Measurements from ENCODE around the gene KLHL29. TPM values are rescaled to one million over a fixed set of nuclear protein-coding genes. Genes with fewer than 3 reads are reported as not detected.

Gene KLHL29
- total and polyA plus RNA-seq, 2 donors (not counting 3 experiments of a cell fraction or from before 2014, with no cell fraction given): 4.6 to 12.7 TPM

DNA sequence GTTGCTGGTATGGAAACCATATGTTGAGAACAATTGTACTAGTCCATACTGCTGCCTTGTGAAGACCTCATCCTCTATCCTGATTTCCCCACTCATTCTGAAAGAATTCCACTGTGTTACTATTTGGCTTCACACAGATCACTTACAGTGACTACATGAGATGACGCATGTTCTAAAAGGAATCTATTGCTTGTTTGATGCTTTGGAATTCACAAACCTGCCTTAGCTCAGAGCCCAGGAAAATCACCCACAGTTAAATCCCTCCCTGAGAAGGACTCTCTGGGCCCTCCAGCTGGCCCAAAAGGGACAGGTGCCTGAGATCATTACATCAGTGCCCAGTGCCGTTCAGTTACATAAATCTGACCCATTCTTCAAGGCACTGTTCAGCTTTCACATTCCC, 45.3 kb downstream of the KLHL29 start:
- CTCF ChIA-PET: no interaction called here

DNA sequence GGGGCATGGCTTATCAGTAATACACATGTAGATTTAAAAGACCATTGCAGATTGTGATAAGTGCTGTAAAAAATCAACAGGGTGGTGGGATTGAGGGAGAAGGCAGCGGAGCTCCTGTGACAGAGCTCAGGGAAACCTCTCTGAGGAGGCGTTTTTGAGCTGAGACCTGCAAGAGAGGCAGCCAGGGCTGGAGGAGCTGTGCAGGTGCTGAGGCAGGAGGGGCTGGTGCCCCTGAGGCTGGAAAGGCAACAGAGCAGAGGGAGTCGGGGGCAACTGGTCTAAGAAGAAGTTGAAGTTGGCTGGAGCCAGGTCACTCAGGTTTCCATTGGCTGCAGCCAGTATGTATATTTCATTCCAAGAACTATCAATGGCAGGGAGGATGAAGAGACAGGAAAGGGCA, 47.6 kb downstream of the KLHL29 start:
- dilution Hi-C loops (cut with MboI; ENCODE audit: extremely low pct_ligation_motif_present, low sequenced_read_pairs) (no loop called here), intact Hi-C loops (cut with micrococcal nuclease) (no loop called here)
- no peak overlapping the region for H3K4me3 ChIP-seq (replicated peaks in 1 of 3; ENCODE audit: insufficient read depth in 1 of 3, low read depth in 1 of 3, low read length in 3 of 3)
- no peaks in the 10 kb centered on the region for H3K79me2 ChIP-seq (ENCODE audit: control insufficient read depth, insufficient read depth, low read length)
- no TSS peak for BruUV-seq (replicated peaks)
- DNase-seq (ENCODE audit: low read depth, low spot score): no peak
- H3K9me3 ChIP-seq (replicated peaks; ENCODE audit: control insufficient read depth, insufficient read depth, low read length): no peaks in the 10 kb centered on the region
- TF ChIP-seq FOS (IDR thresholded peaks at IDR 0.05; ENCODE audit: borderline replicate concordance, insufficient read depth, low read length): no peak
- TF ChIP-seq, protein P1, sequence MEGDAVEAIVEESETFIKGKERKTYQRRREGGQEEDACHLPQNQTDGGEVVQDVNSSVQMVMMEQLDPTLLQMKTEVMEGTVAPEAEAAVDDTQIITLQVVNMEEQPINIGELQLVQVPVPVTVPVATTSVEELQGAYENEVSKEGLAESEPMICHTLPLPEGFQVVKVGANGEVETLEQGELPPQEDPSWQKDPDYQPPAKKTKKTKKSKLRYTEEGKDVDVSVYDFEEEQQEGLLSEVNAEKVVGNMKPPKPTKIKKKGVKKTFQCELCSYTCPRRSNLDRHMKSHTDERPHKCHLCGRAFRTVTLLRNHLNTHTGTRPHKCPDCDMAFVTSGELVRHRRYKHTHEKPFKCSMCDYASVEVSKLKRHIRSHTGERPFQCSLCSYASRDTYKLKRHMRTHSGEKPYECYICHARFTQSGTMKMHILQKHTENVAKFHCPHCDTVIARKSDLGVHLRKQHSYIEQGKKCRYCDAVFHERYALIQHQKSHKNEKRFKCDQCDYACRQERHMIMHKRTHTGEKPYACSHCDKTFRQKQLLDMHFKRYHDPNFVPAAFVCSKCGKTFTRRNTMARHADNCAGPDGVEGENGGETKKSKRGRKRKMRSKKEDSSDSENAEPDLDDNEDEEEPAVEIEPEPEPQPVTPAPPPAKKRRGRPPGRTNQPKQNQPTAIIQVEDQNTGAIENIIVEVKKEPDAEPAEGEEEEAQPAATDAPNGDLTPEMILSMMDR (IDR thresholded peaks at IDR 0.05; ENCODE audit: extremely low read depth in 1 of 2, insufficient read depth in 1 of 2, low read depth in 1 of 2, low read length in 2 of 2): no peak
- H3K4me2 ChIP-seq (ENCODE audit: insufficient read depth, low read length): no peak overlapping the region
- no peak overlapping the region for H3K9ac ChIP-seq (replicated peaks; ENCODE audit: extremely low read depth, insufficient read depth, low read length)
- ChIA-PET POLR2A (no interaction called here), CTCF (no interaction called here)
- FAIRE-seq: no peak
- H3K9me1 ChIP-seq (replicated peaks; ENCODE audit: control insufficient read depth, extremely low read depth, insufficient read depth, low read length): no peaks in the 10 kb centered on the region
- no peak overlapping the region for H2AFZ ChIP-seq (ENCODE audit: low read depth, low read length)
- H4K20me1 ChIP-seq (replicated peaks; ENCODE audit: control insufficient read depth, extremely low read depth, insufficient read depth, low read length): no peaks in the 10 kb centered on the region
- H3K27ac ChIP-seq (ENCODE audit: insufficient read depth, low read depth, low read length): no peak overlapping the region
- H3K36me3 ChIP-seq (ENCODE audit: control insufficient read depth in 2 of 2, extremely low read depth in 1 of 2, insufficient read depth in 2 of 2, low read length in 2 of 2): no peaks in the 10 kb centered on the region
- H3K27me3 ChIP-seq (ENCODE audit: control insufficient read depth in 2 of 2, insufficient read depth in 2 of 2, low read length in 2 of 2): no peaks in the 10 kb centered on the region
- H3K4me1 ChIP-seq (ENCODE audit: control insufficient read depth, extremely low read depth, insufficient read depth, low read length): no peaks in the 10 kb centered on the region

More for the DNA sequence above, 45.3 kb downstream of the KLHL29 start:
- no peaks in the 10 kb centered on the region for H3K9me3 ChIP-seq (replicated peaks; ENCODE audit: control insufficient read depth, insufficient read depth, low read length)
- no peaks in the 10 kb centered on the region for H3K4me1 ChIP-seq (ENCODE audit: control insufficient read depth, extremely low read depth, insufficient read depth, low read length)
- dilution Hi-C loops (cut with MboI; ENCODE audit: extremely low pct_ligation_motif_present, low sequenced_read_pairs) (no loop called here), intact Hi-C loops (cut with micrococcal nuclease) (no loop called here)
- BruUV-seq (replicated peaks): no TSS peak
- H4K20me1 ChIP-seq (replicated peaks; ENCODE audit: control insufficient read depth, extremely low read depth, insufficient read depth, low read length): no peaks in the 10 kb centered on the region
- no peak overlapping the region for H3K4me2 ChIP-seq (ENCODE audit: insufficient read depth, low read length)
- H3K79me2 ChIP-seq (ENCODE audit: control insufficient read depth, insufficient read depth, low read length): no peaks in the 10 kb centered on the region
- DNase-seq (ENCODE audit: low read depth, low spot score) (no peak), FAIRE-seq (no peak)
- POLR2A ChIA-PET: no interaction called here
- H3K27ac ChIP-seq (ENCODE audit: insufficient read depth, low read depth, low read length): no peak overlapping the region
- no peak overlapping the region for H3K4me3 ChIP-seq (replicated peaks in 1 of 3; ENCODE audit: insufficient read depth in 1 of 3, low read depth in 1 of 3, low read length in 3 of 3)
- no peak overlapping the region for H2AFZ ChIP-seq (ENCODE audit: low read depth, low read length)
- no peaks in the 10 kb centered on the region for H3K27me3 ChIP-seq (ENCODE audit: control insufficient read depth in 2 of 2, insufficient read depth in 2 of 2, low read length in 2 of 2)
- H3K9me1 ChIP-seq (replicated peaks; ENCODE audit: control insufficient read depth, extremely low read depth, insufficient read depth, low read length): no peaks in the 10 kb centered on the region
- H3K36me3 ChIP-seq (ENCODE audit: control insufficient read depth in 2 of 2, extremely low read depth in 1 of 2, insufficient read depth in 2 of 2, low read length in 2 of 2): no peaks in the 10 kb centered on the region
- H3K9ac ChIP-seq (replicated peaks; ENCODE audit: extremely low read depth, insufficient read depth, low read length): no peak overlapping the region
- no peak for TF ChIP-seq POLR2A (IDR thresholded peaks at IDR 0.05; ENCODE audit: low read depth, low read length)
- no peak for TF ChIP-seq POLR2AphosphoS5 (IDR thresholded peaks at IDR 0.05; ENCODE audit: insufficient read depth, low read depth, low read length)
- TF ChIP-seq FOS (IDR thresholded peaks at IDR 0.05; ENCODE audit: borderline replicate concordance, insufficient read depth, low read length): no peak

Data from endothelial cell of umbilical vein (primary cell).